ENCODE results near the gene CPZ. TPM values are rescaled to one million over a fixed set of nuclear protein-coding genes. Genes with fewer than 3 reads are reported as not detected.

The CPZ gene
- total RNA-seq (not detected in 2 replicates), polyA plus RNA-seq (not detected in 2 replicates), polyA minus RNA-seq (not detected in 2 replicates)
- total RNA-seq (2013) = 0.12 TPM

- POLR2A ChIA-PET = no interaction called here
- peaks cover 22% of the 10 kb centered on the region for H3K27me3 Mint-ChIP-seq
- WGBS (ENCODE audit: insufficient coverage) = 7% methylated on average over 55 of the region's 58 CpGs
- no peak within 1 kb of the TSS for H3K27ac ChIP-seq (ENCODE audit: low read length in 2 of 2)
- H4K20me1 ChIP-seq (ENCODE audit: control insufficient read depth, insufficient read depth, low read length, poor library complexity, severe bottlenecking) = no peaks in the 10 kb centered on the region
- no peak within 1 kb of the TSS for H2AFZ ChIP-seq (ENCODE audit: insufficient read depth, low read depth, low read length, poor library complexity, severe bottlenecking)
- CTCF ChIA-PET = no interaction called here
- no peak within 1 kb of the TSS for H3K4me3 ChIP-seq (ENCODE audit: control extremely low read depth in 1 of 5, extremely low read depth in 1 of 5, insufficient read depth in 1 of 5, low read depth in 2 of 5, low read length in 4 of 5)
- intact Hi-C loops (cut with micrococcal nuclease) = no loop called here
- no peak for ATAC-seq (ENCODE audit: low read depth)
- no peak for TF ChIP-seq EZH2 (IDR thresholded peaks at IDR 0.05; ENCODE audit: borderline replicate concordance, insufficient read depth, low read depth, low read length, poor library complexity, severe bottlenecking)
- TF ChIP-seq CTCF (IDR thresholded peaks at IDR 0.05) = no peak
- H3K9me3 Mint-ChIP-seq (ENCODE audit: insufficient read depth) = no peaks in the 10 kb centered on the region
- H3K4me1 Mint-ChIP-seq = no peaks in the 10 kb centered on the region
- no peak for DNase-seq
- no peak within 1 kb of the TSS for H3K4me2 ChIP-seq (replicated peaks; ENCODE audit: low read depth, low read length, poor library complexity, severe bottlenecking)
- H3K4me1 ChIP-seq (ENCODE audit: control insufficient read depth in 2 of 2, insufficient read depth in 2 of 2, low read length in 2 of 2) = no peaks in the 10 kb centered on the region
- H3K4me3 Mint-ChIP-seq = no peak within 1 kb of the TSS
- H3K79me2 ChIP-seq (ENCODE audit: control insufficient read depth, insufficient read depth, low read length) = no peaks in the 10 kb centered on the region
- H3K9ac ChIP-seq (ENCODE audit: low read length) = no peak within 1 kb of the TSS
- no peaks in the 10 kb centered on the region for H3K36me3 ChIP-seq (replicated peaks in 1 of 2; ENCODE audit: control extremely low read depth in 1 of 2, control insufficient read depth in 1 of 2, extremely low read depth in 1 of 2, insufficient read depth in 2 of 2, low read length in 1 of 2)
- H3K27ac Mint-ChIP-seq = no peak within 1 kb of the TSS
- H3K9me3 ChIP-seq (ENCODE audit: control extremely low read depth in 1 of 3, control insufficient read depth in 2 of 3, insufficient read depth in 1 of 3, low read length in 2 of 3) = no peaks in the 10 kb centered on the region
- peaks cover 0 to 24% (median 1%) of the 10 kb centered on the region in 4 experiments for H3K27me3 ChIP-seq (replicated peaks in 1 of 4; ENCODE audit: control extremely low read depth in 1 of 4, control insufficient read depth in 3 of 4, insufficient read depth in 4 of 4, low read length in 3 of 4)
Observed at GRCh38 chr4:8592366-8593263, at the start of gene CPZ. Gene CPZ (plus strand): TSS chr4:8592765. CDS start chr4:8592834, 69 bp downstream.
